NCI-H446 (cell line): Measurements from ENCODE around the gene COMMD10.

Experiments
- DNase-seq, 2 experiments: peaks; one replicate each; lab custom pipeline; 2025; lab: John Stamatoyannopoulos, UW

COMMD10 gene

GRCh38 chr5:116225281-116225922, 140.6 kb downstream of the COMMD10 start:
- DNase-seq, result no peak

GRCh38 chr5:116229131-116229689, 144.4 kb downstream of the COMMD10 start:
- DNase-seq, result no peak

- DNase-seq, result no peak
Observed at GRCh38 chr5:116231288-116231687, 146.5 kb downstream of the COMMD10 start.

GRCh38 chr5:116234681-116235080, 149.9 kb downstream of the COMMD10 start:
- no peak for DNase-seq

- no peak for DNase-seq
Observed at GRCh38 chr5:116237917-116238500, 153.2 kb downstream of the COMMD10 start.

- DNase-seq, result peak in 1 of 2 experiments; percentile 14
Observed at GRCh38 chr5:116242343-116242742, 157.5 kb downstream of the COMMD10 start.

- no peak for DNase-seq
Observed at GRCh38 chr5:116248432-116248831, 163.6 kb downstream of the COMMD10 start.

GRCh38 chr5:116249648-116250047, 164.8 kb downstream of the COMMD10 start:
- no peak for DNase-seq

GRCh38 chr5:116256717-116257116, 171.9 kb downstream of the COMMD10 start:
- DNase-seq, result no peak

- DNase-seq, result no peak
Observed at GRCh38 chr5:116265471-116265870, 180.6 kb downstream of the COMMD10 start.

- DNase-seq, result no peak
Observed at GRCh38 chr5:116271446-116272025, 186.7 kb downstream of the COMMD10 start.

- no peak for DNase-seq
Observed at GRCh38 chr5:116272281-116272941, 187.6 kb downstream of the COMMD10 start.

GRCh38 chr5:116273448-116274242, 188.8 kb downstream of the COMMD10 start:
- no peak for DNase-seq

GRCh38 chr5:116274251-116274650, 189.4 kb downstream of the COMMD10 start:
- no peak for DNase-seq

GRCh38 chr5:116275282-116275681, 190.5 kb downstream of the COMMD10 start:
- no peak for DNase-seq

- DNase-seq, result no peak
Observed at GRCh38 chr5:116276952-116277351, 192.1 kb downstream of the COMMD10 start.

- no peak for DNase-seq
Observed at GRCh38 chr5:116280149-116280803, 195.5 kb downstream of the COMMD10 start.

GRCh38 chr5:116281309-116281708, 196.5 kb downstream of the COMMD10 start:
- DNase-seq, result no peak

- DNase-seq, result no peak
Observed at GRCh38 chr5:116288524-116288923, 203.7 kb downstream of the COMMD10 start.

GRCh38 chr5:116289276-116289675, 204.5 kb downstream of the COMMD10 start:
- no peak for DNase-seq

- DNase-seq, result no peak
Observed at GRCh38 chr5:116291271-116291670, 206.4 kb downstream of the COMMD10 start.
